Activated CD4-positive, alpha-beta T cell treated with anti-CD3 and anti-CD28 coated beads, Interleukin-2, amount 50 U/mL, for 1 hour (primary cell): ENCODE data around the gene PHIP.
"Not testable (repeated sequence)": the region's sequence is repeated elsewhere in the genome, so short reads cannot be mapped to it uniquely, and the experiment has no call there.

ENCODE experiments used
- DNase-seq: peaks from one replicate; pipeline ENCODE4 v3.0.0-alpha.2; 2020

The PHIP gene

DNA sequence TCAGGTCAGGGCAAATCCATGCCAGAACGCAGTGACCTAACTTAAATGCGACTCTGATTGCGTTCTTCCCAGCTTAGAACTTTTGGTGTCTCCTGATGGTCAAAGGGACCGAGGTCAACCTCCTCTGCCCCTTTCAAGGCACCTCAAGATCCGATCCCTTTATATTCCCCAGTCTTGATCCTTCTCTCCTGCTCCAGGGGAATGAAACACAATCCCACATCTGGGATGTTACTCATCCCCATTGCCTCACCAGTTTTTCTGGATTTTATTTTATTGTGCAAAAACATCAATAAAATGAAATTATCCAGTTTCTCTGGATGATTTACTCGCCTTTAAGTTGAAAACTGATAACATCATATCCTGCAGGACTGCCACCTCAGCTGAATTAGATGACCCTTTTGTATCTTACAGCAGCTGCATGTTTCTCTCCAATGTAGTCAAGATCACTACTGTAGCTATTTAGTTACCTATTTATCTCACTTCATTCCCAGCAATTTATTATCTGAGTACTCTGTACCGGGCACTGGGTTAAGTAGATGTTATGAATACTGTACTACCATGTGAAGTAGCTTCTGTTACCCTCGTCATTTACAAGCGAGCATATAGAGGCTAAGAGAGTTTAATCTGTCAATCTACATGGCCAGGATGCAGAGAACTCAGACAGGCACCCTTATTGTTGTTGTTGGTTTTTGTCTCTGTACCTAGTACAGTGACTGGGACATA lies 166.7 kb downstream of the PHIP start:
- no peak for DNase-seq

DNA sequence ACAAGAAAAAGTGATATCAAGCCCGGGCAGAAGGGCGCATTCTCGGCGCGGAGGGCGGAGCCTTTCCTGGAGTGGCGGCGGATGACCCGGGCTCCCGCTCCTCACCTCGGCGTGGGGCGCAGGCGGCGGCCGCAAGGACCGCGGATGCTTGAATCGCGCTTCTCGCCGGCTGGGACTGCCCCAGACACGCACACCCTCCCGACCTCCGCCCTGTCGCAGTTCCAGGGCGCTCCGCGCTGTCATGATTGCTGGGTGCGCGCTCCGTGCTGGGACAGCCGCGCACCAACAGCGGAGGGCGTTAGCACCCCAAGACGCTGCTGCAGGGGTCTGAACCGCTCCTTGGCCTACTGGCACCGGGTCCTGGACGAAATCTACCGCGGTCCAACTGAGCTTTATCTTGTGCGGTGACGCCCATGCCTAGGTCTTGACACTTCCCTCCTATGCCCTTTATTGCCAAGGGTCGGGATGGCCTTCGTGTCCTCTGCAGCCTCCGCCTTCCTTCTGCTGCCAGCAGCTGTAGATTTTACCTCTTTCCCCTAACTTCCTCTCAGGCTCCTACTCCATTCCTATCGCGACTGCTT lies 167.4 kb downstream of the PHIP start:
- DNase-seq, result no peak

DNA sequence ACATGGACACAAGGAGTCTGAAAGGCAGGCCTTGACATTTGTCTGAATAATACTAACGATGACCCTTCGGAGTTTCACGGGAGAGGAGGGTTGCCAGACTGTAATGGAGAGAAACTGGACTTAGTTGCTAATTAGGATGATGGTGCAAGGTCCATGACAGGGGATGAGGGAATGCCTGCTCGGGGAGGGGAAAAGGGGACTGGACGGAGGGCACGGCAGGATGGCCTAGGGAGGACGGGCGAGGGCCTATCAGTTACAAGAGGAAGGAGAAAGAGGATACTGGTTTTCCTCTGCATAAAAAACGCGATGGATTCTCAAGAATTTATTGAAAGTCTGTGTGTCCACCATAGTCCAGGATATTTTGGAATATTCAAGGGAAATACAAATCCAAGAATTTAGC lies 168.0 kb downstream of the PHIP start:
- DNase-seq, result no peak

DNA sequence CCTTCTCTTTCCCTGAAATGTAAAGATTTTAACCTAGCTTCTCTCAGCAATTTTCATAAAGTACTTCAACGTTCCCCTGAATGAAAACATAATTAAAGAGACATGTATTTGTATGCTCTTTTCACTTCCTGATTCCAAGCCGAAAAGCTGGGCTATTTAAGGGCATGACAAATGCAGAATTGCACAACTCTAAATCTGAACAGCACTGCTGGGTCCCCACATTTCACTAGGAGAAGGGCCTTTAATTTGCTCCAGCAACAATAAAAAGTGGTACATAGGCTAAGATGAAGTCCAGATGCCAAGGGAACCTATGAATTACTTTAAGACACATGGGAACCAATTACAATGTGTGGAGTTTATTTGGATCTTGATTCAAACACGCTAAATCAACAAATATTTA lies 168.7 kb downstream of the PHIP start:
- no peak for DNase-seq

DNA sequence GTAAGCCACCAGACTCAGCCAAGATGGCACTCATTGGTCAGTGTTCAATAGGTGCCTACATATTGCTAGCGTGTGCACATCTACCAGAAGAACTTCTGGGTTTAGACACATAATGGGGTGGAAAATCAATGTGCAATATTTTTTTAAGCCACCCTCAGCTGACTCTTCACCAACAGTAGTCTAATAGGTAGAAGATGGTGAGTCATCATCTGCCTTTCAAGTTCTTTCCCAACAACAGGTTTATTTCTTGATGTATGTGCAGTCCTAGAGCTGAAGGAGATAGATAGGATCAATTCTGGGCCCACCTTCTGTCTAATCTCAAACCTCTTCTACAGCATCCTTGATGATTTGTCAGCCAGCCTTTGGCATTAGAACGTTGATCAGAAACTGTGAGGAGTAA lies 169.4 kb downstream of the PHIP start:
- no peak for DNase-seq

DNA sequence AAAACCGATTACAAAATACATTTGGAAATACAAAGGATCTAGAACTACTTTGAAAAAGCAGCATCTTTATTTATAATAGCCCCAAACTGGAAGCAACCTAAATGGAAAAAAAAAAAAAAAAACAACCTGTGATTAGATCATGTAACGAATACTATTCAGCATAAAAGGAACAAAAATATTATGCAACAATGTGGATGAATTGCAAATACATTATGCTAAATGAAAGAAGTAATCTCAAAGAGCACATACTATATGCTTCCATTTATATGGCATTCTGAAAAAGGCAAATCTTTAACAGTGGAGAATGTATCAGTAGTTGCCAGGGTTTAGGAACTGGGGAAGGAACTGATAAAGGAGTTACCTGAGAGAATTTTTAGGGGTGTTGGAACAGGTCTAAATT lies 181.8 kb downstream of the PHIP start:
- no peak for DNase-seq

DNA sequence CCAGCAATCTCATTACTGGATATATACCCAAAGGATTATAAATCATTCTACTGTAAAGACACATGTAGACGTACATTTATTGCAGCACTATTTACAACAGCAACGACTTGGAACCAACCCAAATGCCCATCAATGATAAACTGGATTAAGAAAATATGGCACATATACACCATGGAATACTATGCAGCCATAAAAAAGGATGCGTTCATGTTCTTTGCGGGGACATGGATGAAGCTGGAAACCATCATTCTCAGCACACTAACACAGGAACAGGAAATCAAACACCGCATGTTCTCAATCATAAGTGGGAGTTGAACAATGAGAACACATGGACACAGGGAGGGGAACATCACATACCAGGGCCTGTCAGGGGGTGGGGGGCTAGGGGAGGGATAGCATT lies 188.2 kb downstream of the PHIP start:
- DNase-seq, result not testable (repeated sequence)
